GM18873 (cell line): Measurements from ENCODE around the gene ERG.

Source experiments
- ATAC-seq: cut with Tn5 transposase; IDR thresholded peaks from one replicate; pipeline ENCODE4 v1.9.1; 2021; ENCODE audit warnings: mild to moderate bottlenecking, moderate library complexity, moderate number of reproducible peaks; ENCODE audit not compliant: unreplicated experiment, low FRiP score

The ERG gene

GRCh38 chr21:38343691-38344090 is 154.6 kb downstream of the ERG start:
- no peak for ATAC-seq

DNA sequence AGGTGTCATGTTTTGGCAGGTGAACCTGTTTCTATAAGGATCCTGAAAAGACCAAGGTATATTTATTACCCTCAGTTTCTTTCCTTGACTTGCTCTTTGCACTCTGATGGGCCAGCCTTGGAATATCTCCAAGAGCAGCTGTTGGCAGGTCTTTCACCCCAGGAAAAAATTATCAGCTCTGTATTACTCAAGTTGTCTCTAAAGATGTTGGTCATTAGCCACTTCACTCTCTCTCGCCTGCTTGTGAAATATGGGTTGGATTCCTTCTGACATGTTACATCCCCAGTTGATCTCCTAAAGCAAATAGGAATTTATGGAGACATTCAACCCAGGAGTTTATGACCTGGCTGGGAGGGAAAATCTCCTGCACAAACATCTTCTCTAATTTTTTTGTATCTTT is 155.5 kb downstream of the ERG start:
- ATAC-seq: no peak

- ATAC-seq: no peak
These were observed 156.7 kb downstream of the ERG start for GRCh38 chr21:38341546-38342012.

DNA sequence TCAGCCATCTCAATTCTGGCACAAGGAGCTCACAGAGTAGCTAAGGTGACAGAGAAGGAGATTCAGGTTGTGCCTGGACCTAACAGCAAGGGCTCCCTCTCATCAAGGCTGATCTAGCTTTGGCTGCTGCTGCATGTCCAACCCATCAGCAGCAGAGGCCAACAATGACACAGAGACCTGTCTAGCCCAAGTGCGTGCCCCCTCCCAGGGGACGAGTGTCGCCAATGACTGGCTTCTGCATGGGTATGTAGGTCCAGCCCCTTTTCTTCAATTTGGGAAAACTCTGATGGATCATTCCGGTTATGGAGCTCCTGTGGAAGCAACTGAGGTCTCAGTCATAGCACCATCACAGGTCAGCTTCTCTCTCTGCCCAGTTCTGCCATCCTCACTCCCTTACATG is 158.1 kb downstream of the ERG start:
- ATAC-seq: no peak

DNA sequence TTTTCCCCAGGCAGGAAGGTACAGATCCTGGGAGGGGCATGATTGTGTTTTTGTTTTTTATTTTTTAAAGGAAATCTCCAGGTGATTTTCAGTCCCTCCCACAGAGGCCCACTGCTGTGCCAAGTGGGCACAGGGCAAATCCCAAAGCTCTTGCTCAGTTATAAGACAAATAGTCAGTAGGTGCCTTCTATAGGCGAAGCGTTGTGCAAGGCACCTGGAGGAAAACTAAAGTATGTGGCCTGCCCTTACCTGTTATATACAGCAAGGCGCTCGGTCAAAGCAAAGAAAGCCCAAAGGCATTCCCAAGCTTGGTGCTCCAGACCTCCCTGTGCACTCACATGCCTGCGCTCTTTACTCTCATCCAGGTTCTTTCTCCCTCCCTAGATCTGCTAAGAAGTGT is 160.5 kb downstream of the ERG start:
- ATAC-seq: no peak

- ATAC-seq: no peak
These were observed 163.4 kb downstream of the ERG start for GRCh38 chr21:38334866-38335265.

DNA sequence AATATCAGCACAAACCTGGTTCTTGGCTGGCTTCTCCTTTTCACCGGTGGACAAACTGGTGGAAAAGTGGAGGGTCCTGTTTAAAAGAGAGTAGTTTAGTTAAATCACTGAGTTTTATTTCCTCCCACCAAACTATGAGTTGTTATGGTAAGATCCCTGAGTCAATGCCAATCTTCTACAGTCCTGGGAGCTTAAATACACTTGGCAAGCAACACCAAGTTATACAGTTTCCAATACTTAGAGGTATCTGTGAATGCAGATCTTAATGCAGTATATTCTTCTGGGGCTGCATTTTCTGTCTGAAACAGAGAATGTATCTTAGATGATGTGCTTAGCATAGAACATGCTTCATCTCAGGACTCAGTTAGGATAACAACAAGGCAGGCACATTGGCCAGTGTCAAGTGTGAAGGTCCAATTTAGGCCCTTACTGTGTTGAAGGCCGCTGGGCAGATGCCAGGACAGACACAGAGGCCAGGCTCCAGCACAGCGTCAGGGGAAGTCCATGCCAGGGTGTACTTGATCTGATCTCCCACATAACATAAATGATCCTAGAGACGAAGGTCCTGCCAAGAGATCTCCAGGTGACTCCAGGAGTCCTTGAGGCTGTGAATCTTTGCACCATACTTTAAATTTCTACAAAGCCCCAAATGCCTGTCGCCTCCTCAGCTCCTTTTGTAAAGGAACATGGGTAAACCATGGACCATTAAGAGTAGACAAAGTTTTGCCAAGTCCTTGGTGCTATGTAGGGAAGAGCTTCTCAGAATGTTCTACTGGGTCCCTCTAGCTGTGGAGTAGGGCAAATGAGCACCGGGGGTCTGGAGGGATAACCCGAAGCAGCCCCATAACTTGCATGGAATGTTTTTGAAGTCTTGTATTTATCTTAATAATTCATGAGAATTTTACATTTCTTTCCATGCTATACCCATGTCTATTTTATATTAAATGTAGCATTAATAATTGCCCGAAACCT is 164.7 kb downstream of the ERG start:
- no peak for ATAC-seq

- ATAC-seq: no peak
These were observed 167.6 kb downstream of the ERG start for GRCh38 chr21:38330666-38331065.
